Activated naive CD4-positive, alpha-beta T cell treated with anti-CD3 and anti-CD28 coated beads, Interleukin-2, amount 10 ng/mL, durations not matched to agents 7 days and 5 days (primary cell): ENCODE measurements around the gene GPR62.
A peak's percentile ranks its signal among the peaks of the same experiment; 100 is the strongest.

ENCODE experiments used
- CTCF ChIA-PET: fragments of 350-600 bp; sonication (Branson Sonifier 250); formaldehyde crosslinking; loops from one replicate; lab custom pipeline; 2021; ENCODE audit warnings: antibody characterized with exemption; lab: Charles Lee
- DNase-seq: peaks from one replicate; pipeline ENCODE4 v3.0.0-alpha.2; 2020
- H3K27ac Mint-ChIP-seq: one replicate; pipeline ENCODE4 v1.8.0; 2021; ENCODE audit warnings: mild to moderate bottlenecking, moderate library complexity, mixed read lengths
- H3K27me3 Mint-ChIP-seq: one replicate; pipeline ENCODE4 v1.8.0; 2021; ENCODE audit warnings: mild to moderate bottlenecking, mixed read lengths
- H3K36me3 Mint-ChIP-seq: one replicate; pipeline ENCODE4 v1.8.0; 2021; ENCODE audit warnings: mixed read lengths
- H3K4me1 Mint-ChIP-seq: one replicate; pipeline ENCODE4 v1.8.0; 2021; ENCODE audit warnings: mixed read lengths
- H3K4me3 Mint-ChIP-seq: one replicate; pipeline ENCODE4 v1.8.0; 2021; ENCODE audit warnings: mild to moderate bottlenecking, moderate library complexity, mixed read lengths
- H3K9me3 Mint-ChIP-seq: one replicate; pipeline ENCODE4 v1.8.0; 2021; ENCODE audit warnings: mixed read lengths

The GPR62 gene

DNA sequence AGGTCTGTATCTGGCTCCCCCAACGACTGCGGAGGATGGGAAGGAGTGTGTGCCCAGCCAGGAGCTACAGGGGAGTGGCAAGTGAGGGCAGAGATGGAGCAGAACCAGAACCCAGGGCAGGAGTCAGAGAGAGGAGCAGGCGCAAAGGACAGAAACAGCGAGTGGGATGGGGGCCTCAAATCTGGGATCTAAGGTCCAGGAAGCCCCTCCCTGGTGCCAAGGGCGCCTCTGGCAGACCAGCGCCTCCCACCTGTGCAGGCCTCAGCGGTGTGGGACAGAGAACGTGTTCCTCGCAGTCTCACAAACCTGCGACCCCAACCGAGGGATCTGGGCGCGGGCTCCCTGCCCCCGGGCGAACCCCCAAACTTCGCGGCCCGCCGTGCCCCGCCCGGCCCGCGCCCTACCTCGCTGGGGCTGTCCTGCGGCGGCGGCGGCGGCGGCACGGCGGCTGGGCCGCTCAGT lies 11.8 kb downstream of the GPR62 start:
- CTCF ChIA-PET: interaction anchor here (1.6 kb wide), 1 partner anchor 10 kb away, joined by 3 read pairs; no protein-coding TSS in a partner anchor
- Mint-ChIP-seq H3K27me3 (peaks cover 45% of the 10 kb centered on the region), H3K4me3 (peak overlapping the region; percentile 82), H3K9me3 (no peaks in the 10 kb centered on the region), H3K36me3 (no peaks in the 10 kb centered on the region), H3K4me1 (peaks cover 20% of the 10 kb centered on the region), H3K27ac (peak overlapping the region; percentile 73)
- DNase-seq: no peak

DNA sequence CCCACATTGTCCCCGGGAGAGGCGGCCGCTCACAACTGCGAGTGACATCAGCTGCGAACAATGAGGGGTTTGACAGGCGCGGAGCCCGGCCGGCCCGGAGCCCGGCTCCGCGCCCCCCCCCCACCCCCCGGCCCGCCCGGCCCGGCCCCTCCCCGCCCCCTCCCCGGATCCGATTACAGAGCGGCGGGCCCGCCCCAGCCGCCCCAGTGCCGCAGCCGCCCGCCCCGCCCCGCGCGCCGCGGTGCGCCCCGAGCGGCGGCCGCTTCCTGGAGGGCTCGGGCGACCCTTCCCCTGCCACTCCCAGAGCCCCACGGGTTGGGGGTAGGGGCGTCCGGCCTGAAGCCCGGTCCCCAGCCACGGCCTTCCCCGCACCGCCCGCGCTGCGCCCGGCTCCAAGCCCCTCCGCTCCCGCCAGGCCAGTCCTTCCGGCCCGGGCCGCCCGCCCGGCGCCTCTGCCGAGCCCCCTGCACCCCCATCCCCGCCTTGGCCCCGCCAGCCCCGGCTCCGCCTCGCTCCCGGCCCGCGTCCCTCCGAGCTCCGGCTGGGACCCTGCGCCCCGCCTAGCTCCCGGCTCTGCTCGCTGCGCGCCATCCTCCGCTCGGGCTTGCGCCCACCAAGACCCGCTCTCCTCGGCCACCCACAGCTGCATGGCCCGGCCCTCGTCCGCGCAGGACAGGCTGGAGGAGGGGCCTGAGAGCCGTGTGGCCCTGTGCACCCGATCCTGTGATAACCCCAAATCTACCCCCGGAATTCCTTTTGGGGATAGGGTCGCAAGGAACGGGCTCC lies 12.4 kb downstream of the GPR62 start, which contains the start of gene PCBP4:
TSS of gene PCBP4 (minus strand) at position 71 of the 786 bp plus-strand sequence. CDS start 6,214 bp downstream, outside the sequence.
- no peaks in the 10 kb centered on the region for H3K9me3 Mint-ChIP-seq
- H3K27ac Mint-ChIP-seq: peak within 1 kb of the TSS; percentile 73
- H3K27me3 Mint-ChIP-seq: peaks cover 39% of the 10 kb centered on the region
- DNase-seq: peak; percentile 65
- H3K4me1 Mint-ChIP-seq: peaks cover 26% of the 10 kb centered on the region
- H3K36me3 Mint-ChIP-seq: no peaks in the 10 kb centered on the region
- H3K4me3 Mint-ChIP-seq: peak within 1 kb of the TSS; percentile 82
- CTCF ChIA-PET: no interaction called here

DNA sequence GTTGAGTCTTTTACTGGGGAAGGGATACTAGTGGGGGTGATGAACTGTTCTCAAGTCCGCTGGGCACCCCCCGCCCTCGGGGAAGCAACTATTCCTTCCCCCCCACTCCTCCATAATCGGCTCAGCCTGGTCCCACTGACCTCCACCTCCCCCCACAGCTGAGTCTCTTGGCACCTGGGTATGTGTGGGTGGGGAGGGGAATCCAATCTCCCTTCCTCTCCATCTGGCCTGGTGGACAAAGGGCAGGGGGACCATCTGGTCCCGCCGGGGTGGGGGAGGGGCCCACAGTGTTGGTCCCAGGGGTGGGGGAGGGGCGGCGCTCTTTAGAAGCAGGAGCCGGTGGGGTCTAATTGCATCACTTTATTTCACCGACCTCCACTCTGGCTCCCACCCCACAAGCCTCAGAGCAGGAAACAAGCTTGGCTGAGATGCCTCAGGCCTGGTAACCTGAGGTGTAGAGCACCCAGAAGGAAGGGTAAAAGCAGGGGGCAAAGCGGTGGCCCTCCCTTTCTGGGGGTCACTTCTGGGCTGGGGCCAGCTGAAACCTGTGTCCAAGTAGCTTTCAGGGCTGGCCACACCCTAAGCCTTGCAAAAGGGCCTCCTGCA lies 13.1 kb downstream of the GPR62 start:
- no peak for DNase-seq
- no peaks in the 10 kb centered on the region for H3K36me3 Mint-ChIP-seq
- H3K27me3 Mint-ChIP-seq: peaks cover 32% of the 10 kb centered on the region
- no peaks in the 10 kb centered on the region for H3K9me3 Mint-ChIP-seq
- no peak overlapping the region for H3K27ac Mint-ChIP-seq
- peaks cover 26% of the 10 kb centered on the region for H3K4me1 Mint-ChIP-seq
- peak overlapping the region; percentile 80 for H3K4me3 Mint-ChIP-seq
- CTCF ChIA-PET: interaction anchor here (1.4 kb wide), 1 partner anchor 27 kb away, joined by 4 read pairs; the partner anchor contains the start of gene RRP9

DNA sequence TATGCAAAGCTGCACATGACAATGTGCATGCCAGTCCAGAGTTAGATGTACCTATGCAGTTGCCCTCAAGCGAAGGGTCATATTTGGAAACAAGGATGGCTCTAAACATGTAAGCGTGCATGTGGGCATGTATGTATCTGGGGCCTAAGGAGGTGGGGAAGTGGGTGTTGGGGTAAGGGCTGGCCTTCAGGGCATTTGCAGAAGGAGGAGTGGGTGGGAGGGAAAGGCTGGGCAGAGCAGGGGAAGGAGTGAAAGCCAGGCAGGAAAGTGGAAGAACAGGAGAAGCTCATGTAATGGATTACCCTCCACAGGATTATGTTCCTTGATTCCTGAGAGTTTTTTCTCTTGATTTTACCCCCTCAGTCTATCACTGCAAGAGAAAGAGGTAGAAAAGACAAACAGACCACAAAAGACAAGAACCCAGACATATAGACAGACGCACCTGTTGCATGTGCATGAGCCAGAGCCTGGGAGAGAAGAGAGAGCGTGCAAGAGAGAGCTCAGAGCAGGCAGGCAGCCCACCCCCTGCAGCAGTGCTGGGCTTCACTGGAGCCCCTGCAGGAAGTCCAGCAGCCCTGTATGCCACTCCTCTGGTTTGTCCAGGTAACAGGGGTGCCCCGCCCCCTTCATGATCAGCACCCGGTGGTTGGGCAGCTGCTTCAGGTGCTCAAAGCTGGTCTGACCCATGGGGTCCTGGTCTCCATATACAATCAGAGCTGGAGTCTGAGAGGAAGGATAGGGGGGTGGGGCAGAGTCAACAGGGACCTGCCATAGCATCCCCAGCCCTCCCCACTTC lies 13.9 kb downstream of the GPR62 start:
- no peak for DNase-seq
- Mint-ChIP-seq H3K27me3 (peaks cover 27% of the 10 kb centered on the region), H3K9me3 (no peaks in the 10 kb centered on the region), H3K36me3 (peaks cover 2% of the 10 kb centered on the region), H3K27ac (no peak overlapping the region), H3K4me1 (peaks cover 30% of the 10 kb centered on the region), H3K4me3 (peak overlapping the region; percentile 42)
- CTCF ChIA-PET: interaction anchor here (0.7 to 1.4 kb wide), 2 partner anchors 12 to 28 kb away, joined by 3 to 4 read pairs; partner anchors contain the start of gene RRP9

DNA sequence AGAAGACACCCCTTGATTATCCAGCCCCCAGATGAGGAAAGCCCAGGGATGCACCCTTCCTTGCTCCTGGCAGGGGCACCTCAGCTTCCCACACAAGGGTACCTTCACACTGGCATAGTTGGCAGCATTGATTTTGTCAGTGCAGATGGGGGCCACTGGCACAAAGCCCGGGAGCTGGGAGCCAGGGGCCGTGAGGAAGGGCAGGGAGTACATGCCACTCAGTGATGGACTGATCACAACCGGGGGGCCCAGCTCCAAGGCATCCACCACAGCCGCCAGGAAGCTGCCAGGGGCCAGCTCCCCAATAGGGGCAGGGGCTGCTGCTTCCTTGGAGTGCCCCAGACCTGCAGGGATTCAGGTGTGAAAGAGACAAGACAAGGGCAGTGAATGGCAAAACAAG lies 14.7 kb downstream of the GPR62 start:
- H3K4me1 Mint-ChIP-seq: peaks cover 38% of the 10 kb centered on the region
- no peak overlapping the region for H3K4me3 Mint-ChIP-seq
- H3K27ac Mint-ChIP-seq: no peak overlapping the region
- no peak for DNase-seq
- CTCF ChIA-PET: interaction anchor here (0.8 to 1.4 kb wide), 3 partner anchors 27 to 31 kb away, joined by 3 to 4 read pairs (median 3); partner anchors contain the start of genes PARP3 and RRP9
- H3K27me3 Mint-ChIP-seq: peaks cover 21% of the 10 kb centered on the region
- peaks cover 2% of the 10 kb centered on the region for H3K36me3 Mint-ChIP-seq
- no peaks in the 10 kb centered on the region for H3K9me3 Mint-ChIP-seq

DNA sequence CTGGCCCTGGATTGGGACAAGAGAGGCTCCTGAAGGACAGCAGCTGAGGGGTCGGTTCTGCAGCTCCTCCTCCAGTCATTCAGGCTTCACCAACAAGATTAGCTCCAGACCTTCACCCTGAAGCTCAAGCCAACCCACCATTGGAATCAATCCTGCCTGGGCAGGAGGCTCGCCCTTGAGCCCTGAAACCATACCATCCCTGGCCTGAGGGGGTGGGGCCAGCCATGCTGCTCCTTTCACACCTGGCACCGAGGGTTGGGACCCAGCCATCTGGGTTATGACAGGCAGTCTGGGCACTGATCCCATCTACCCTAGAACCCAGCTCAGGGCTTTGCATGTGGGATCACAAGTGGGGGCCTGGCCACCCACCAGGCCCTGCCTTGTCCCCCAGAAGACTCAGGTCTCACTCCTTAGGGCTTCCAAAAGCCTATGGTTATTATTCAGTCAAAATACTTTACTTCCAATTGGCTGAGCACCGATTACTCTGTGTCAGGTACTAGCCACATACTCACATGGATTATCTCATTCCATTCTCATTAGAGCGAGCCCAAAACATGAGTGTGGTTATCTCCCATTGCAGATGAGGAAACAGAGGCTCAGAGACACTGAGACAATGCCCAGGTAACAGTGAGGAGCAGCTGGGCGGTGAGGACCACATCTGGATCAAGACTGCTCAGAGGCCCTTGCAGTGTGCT lies 15.6 kb downstream of the GPR62 start:
- peaks cover 2% of the 10 kb centered on the region for H3K36me3 Mint-ChIP-seq
- DNase-seq: no peak
- peaks cover 11% of the 10 kb centered on the region for H3K27me3 Mint-ChIP-seq
- CTCF ChIA-PET: interaction anchor here (0.8 to 1.4 kb wide), 2 partner anchors 28 to 30 kb away, joined by 3 read pairs; partner anchors contain the start of gene PARP3
- no peak overlapping the region for H3K4me3 Mint-ChIP-seq
- peak overlapping the region; percentile 29 for H3K27ac Mint-ChIP-seq
- no peaks in the 10 kb centered on the region for H3K9me3 Mint-ChIP-seq
- peaks cover 38% of the 10 kb centered on the region for H3K4me1 Mint-ChIP-seq

DNA sequence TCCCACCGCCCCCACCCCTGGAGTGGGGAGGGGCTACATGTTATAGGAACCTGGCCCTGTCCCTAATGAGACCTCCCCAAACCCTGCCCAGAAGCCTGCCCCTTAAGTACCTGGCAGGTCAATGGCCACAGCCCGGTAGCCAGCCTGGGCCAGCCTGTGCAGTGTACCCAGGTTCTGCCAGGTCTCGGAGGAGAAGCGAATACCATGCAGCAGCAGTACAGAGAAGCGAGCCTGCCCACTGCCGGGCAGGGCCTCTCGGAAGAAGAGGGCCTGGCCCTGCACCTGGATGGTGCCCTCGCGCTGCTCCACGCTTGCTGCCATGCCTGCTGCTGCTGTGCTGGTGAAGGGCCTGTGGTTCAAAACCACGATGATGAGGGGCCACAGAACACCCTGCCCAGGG lies 16.2 kb downstream of the GPR62 start:
- CTCF ChIA-PET: interaction anchor here (1.0 to 1.4 kb wide), 2 partner anchors 11 to 29 kb away, joined by 3 read pairs; partner anchors contain the start of gene PARP3
- no peak overlapping the region for H3K4me3 Mint-ChIP-seq

DNA sequence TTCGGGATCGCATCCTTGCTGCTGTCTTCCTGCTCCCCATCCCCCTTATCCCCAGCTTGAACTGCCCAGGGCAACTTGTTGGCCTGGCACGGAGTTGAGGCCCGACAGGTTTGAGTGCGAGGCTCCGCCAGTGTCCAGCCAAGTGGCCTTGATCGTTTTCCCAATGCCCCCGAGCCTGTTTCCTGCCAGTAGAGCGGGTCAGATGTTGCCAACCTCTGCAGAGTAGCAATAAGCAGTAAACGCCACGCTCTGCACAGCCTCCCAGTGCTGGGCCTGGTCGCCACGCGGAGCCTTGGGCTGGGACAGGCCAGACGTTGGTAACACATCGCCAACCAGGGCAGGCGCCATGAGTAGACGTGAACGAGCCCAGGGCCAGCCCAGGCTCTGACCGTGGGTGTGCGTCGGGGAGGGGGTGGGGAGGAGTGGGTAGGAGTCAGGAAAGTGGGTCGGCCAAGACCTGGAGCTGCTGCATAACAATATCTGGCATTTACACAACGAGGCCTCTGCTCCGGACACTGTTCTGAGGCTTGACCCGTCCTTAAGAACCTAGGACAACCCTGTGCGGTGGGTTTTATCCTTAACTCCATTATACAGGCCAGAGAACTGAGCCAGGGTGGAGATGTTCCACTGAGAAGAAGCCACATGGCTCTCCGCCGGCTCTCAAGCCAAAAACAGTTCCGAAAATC lies 19.2 kb downstream of the GPR62 start:
- no peaks in the 10 kb centered on the region for H3K9me3 Mint-ChIP-seq
- no peaks in the 10 kb centered on the region for H3K27me3 Mint-ChIP-seq
- peak; percentile 43 for DNase-seq
- H3K4me1 Mint-ChIP-seq: peaks cover 42% of the 10 kb centered on the region
- CTCF ChIA-PET: interaction anchor here (0.6 to 2.8 kb wide), 14 partner anchors 8 to 644 kb away, joined by 3 to 25 read pairs (median 4); partner anchors contain the start of genes ACY1, PARP3, RPL29 and RRP9
- peak overlapping the region; percentile 95 for H3K4me3 Mint-ChIP-seq
- H3K27ac Mint-ChIP-seq: peak overlapping the region; percentile 90
- H3K36me3 Mint-ChIP-seq: peaks cover 2% of the 10 kb centered on the region

More for the DNA sequence above, 16.2 kb downstream of the GPR62 start:
- Mint-ChIP-seq H3K36me3 (peaks cover 2% of the 10 kb centered on the region), H3K4me1 (peaks cover 39% of the 10 kb centered on the region), H3K9me3 (no peaks in the 10 kb centered on the region), H3K27me3 (peaks cover 5% of the 10 kb centered on the region), H3K27ac (no peak overlapping the region)
- DNase-seq: no peak

DNA sequence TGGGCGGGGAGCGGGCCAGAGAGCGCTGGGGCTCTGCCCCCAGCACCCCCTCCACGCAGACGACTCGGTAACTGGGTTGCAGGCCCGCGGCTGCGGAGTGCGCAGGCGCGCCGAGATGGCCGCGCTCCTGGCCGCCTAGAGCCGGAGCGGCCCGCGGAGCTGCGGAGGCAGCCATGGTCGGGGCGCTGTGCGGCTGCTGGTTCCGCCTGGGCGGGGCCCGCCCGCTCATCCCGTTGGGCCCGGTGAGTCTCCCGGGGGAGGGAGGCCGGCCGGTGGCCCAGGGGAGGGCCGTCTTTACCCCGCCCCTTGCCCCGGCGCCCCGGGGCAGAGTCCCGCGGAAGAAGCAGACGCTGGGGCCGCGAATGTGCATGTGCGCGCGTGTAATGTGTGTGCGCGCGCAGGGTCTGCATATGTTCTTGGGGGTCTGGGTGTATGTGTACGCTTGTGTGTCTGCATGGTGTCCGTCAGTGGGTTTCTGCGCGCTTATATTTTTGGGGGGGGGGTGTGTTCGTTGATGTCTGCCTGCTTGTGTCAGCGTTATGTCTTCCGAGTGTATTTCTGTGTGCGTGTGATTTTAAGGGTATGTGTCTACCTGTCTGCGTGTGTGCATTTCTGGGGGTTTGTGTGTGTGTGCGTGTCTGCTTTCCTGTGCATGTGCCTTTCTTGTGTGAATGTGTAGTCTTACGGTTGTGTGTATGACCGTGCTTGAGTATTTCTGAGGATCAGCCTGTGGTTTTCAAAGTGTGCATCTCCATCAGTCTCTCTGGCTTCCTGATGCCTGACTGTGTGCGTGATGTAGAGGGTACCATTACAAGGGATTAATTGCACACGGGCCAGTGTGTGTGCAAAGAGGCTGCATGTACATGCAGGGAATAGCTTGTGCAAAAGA lies 20.0 kb downstream of the GPR62 start, which contains the start of gene ABHD14A:
TSS of gene ABHD14A (plus strand) at position 102 of the 889 bp plus-strand sequence. CDS start at position 174, 72 bp downstream.
- Mint-ChIP-seq H3K36me3 (peaks cover 2% of the 10 kb centered on the region), H3K4me3 (peak within 1 kb of the TSS; percentile 95), H3K27me3 (no peaks in the 10 kb centered on the region), H3K4me1 (peaks cover 42% of the 10 kb centered on the region), H3K27ac (peak within 1 kb of the TSS; percentile 90), H3K9me3 (no peaks in the 10 kb centered on the region)
- peak; percentile 80 for DNase-seq
- CTCF ChIA-PET: interaction anchor here (0.7 to 2.8 kb wide), 6 partner anchors 8 to 78 kb away, joined by 3 to 25 read pairs (median 8); partner anchors contain the start of genes ACY1, PARP3 and RRP9

DNA sequence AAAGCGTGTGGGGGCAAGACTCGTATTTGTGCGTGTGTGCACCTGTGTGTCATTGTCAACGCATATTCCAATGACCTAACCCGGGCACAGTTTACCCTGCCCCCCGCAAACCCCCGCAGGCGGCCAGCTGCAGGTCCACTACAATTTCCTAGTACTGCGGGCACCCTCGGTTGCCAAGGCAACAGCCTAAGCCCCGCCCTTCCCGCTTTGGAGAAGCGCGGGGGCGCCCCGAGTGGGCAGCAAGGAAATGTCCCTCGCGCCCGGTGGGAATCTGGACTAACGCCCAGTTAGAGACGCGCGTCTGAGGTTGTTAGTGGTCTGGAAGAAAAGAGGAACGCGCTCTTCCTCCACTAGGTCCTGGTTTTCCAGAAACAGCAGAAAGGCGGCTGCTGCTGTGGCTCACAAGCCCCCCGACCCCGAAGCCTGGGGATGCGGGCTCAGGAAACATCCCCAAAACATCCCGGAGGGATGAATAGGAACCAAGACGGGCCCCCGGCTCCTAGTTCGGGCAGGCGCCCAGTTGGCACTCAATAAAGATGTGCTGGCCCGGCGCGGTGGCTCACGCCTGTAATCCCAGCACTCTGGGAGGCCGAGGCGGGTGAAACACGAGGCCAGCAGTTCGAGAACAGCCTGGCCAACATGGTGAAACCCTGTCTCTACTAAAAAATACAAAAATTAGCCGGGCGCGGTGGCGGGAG lies 20.8 kb downstream of the GPR62 start:
- Mint-ChIP-seq H3K27me3 (no peaks in the 10 kb centered on the region), H3K4me3 (peak overlapping the region; percentile 75), H3K9me3 (no peaks in the 10 kb centered on the region), H3K4me1 (peaks cover 46% of the 10 kb centered on the region), H3K27ac (peak overlapping the region; percentile 68), H3K36me3 (peaks cover 4% of the 10 kb centered on the region)
- peak; percentile 52 for DNase-seq
- CTCF ChIA-PET: no interaction called here

DNA sequence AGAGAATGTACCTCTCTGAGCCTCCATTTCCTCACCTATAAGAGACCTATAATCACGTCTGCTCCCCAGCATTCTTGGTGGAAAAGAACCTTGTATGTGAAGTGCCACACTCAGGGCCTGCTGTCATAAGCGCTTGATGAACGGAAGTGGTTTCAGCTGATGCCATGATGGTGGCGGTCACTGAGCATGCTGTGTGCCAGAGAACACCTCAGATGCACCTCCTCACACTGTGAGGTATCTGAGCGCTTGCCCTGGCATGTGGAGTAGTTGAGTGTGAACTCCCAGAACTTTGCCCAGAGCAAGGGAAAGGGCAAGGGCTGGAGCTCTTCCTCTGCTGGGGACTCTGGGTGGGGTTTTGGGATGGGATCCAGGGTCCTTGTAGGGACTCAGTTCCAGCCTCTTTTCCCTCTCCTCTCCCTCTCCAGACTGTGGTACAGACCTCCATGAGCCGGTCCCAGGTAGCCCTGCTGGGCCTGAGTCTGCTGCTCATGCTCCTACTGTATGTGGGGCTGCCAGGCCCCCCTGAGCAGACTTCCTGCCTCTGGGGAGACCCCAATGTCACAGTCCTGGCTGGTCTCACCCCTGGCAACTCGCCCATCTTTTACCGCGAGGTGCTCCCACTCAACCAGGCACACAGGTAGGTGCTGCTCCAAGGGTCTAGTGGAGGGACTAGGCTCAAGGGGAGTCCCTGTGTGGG lies 22.4 kb downstream of the GPR62 start:
- H3K27ac Mint-ChIP-seq: peak overlapping the region; percentile 83
- H3K4me3 Mint-ChIP-seq: no peak overlapping the region
- H3K9me3 Mint-ChIP-seq: no peaks in the 10 kb centered on the region
- H3K4me1 Mint-ChIP-seq: peaks cover 53% of the 10 kb centered on the region
- CTCF ChIA-PET: no interaction called here
- H3K27me3 Mint-ChIP-seq: no peaks in the 10 kb centered on the region
- DNase-seq: peak; percentile 53
- peaks cover 7% of the 10 kb centered on the region for H3K36me3 Mint-ChIP-seq
